Neural progenitor cell (in vitro differentiated cells): ENCODE data around the gene GALNT2. TPM values are rescaled to one million over a fixed set of nuclear protein-coding genes. Genes with fewer than 3 reads are reported as not detected.

Experiments
- DNase-seq: peaks from one replicate; pipeline ENCODE4 v3.0.0-alpha.2; 2016; ENCODE audit warnings: low spot score
- H2AFZ ChIP-seq: fragments of 200-600 bp; sonication (generic); replicated peaks from 2 replicates; pipeline ENCODE4 v1.6.1; 2016; ENCODE audit warnings: antibody characterized with exemption
- H3F3A ChIP-seq: fragments of 200-600 bp; sonication (generic); 2 replicates; pipeline ENCODE4 v1.6.1; 2016; ENCODE audit warnings: antibody characterized with exemption, low read depth
- H3K27ac ChIP-seq: fragments of 200-600 bp; sonication (generic); 2 replicates; pipeline ENCODE4 v1.5.1; 2016; ENCODE audit warnings: mild to moderate bottlenecking
- H3K27me3 ChIP-seq: fragments of 200-600 bp; sonication (generic); 2 replicates; pipeline ENCODE4 v1.6.1; 2016; ENCODE audit warnings: mild to moderate bottlenecking, moderate library complexity
- H3K36me3 ChIP-seq: fragments of 200-600 bp; sonication (generic); 2 replicates; pipeline ENCODE4 v1.5.1; 2016
- H3K4me1 ChIP-seq: fragments of 200-600 bp; sonication (generic); 2 replicates; pipeline ENCODE4 v1.6.1; 2016; ENCODE audit warnings: mixed run types
- H3K4me2 ChIP-seq: fragments of 200-600 bp; sonication (generic); 2 replicates; pipeline ENCODE4 v1.6.1; 2016
- H3K4me3 ChIP-seq: fragments of 200-600 bp; sonication (generic); 2 replicates; pipeline ENCODE4 v1.5.1; 2016
- H3K79me2 ChIP-seq: fragments of 200-600 bp; sonication (generic); 2 replicates; pipeline ENCODE4 v1.6.1; 2016; ENCODE audit warnings: low read depth
- H3K9ac ChIP-seq: fragments of 200-600 bp; sonication (generic); 2 replicates; pipeline ENCODE4 v1.6.1; 2016
- H3K9me3 ChIP-seq: fragments of 200-600 bp; sonication (generic); 2 replicates; pipeline ENCODE4 v1.5.1; 2016; ENCODE audit warnings: low read depth
- H4K20me1 ChIP-seq: fragments of 200-600 bp; sonication (generic); 2 replicates; pipeline ENCODE4 v1.6.1; 2016; ENCODE audit warnings: low read depth
- H3K27ac Mint-ChIP-seq: 3 replicates; pipeline ENCODE4 v1.8.0; 2021; ENCODE audit warnings: mixed read lengths
- H3K27me3 Mint-ChIP-seq: 2 replicates; pipeline ENCODE4 v1.8.0; 2022; ENCODE audit warnings: low read depth, mild to moderate bottlenecking, inconsistent platforms, moderate library complexity, mixed read lengths; ENCODE audit not compliant: insufficient read depth
- H3K36me3 Mint-ChIP-seq: 3 replicates; pipeline ENCODE4 v1.8.0; 2021; ENCODE audit warnings: mixed read lengths
- H3K4me1 Mint-ChIP-seq: 3 replicates; pipeline ENCODE4 v1.8.0; 2021; ENCODE audit warnings: mixed read lengths
- H3K4me3 Mint-ChIP-seq: 3 replicates; pipeline ENCODE4 v1.8.0; 2021; ENCODE audit warnings: mild to moderate bottlenecking, moderate library complexity, mixed read lengths
- H3K9me3 Mint-ChIP-seq: 3 replicates; pipeline ENCODE4 v1.8.0; 2020; ENCODE audit warnings: mixed read lengths
- CTCF ChIP-seq: fragments of 200-600 bp; sonication (generic); IDR thresholded peaks from 2 replicates; pipeline ENCODE4 v1.5.1; 2017; ENCODE audit warnings: antibody characterized with exemption, mild to moderate bottlenecking
- EZH2 ChIP-seq: fragments of 200-600 bp; sonication (generic); IDR thresholded peaks from 2 replicates; pipeline ENCODE4 v1.6.1; 2017; ENCODE audit warnings: antibody characterized with exemption, mild to moderate bottlenecking, moderate library complexity
- EZH2phosphoT487 ChIP-seq: fragments of 200-600 bp; sonication (generic); IDR thresholded peaks from 2 replicates; pipeline ENCODE4 v1.6.1; 2017; ENCODE audit warnings: antibody characterized with exemption
- total RNA-seq: library from RNA; depleted of rRNA; stranded (reverse); fragments of >200 nt; gene quantifications from 2 replicates; pipeline ENCODE4 v1.2.3, GENCODE V29; 2015; ENCODE audit warnings: low replicate concordance

Gene GALNT2
- total RNA-seq, 1 donor from 2014 or later, result 37.6 TPM

GRCh38 chr1:230179249-230179648, 112.2 kb downstream of the GALNT2 start:
- TF ChIP-seq EZH2 (no peak), CTCF (no peak), EZH2phosphoT487 (no peak)
- peaks cover 15% of the 10 kb centered on the region for H3K4me1 ChIP-seq
- Mint-ChIP-seq H3K27me3 (peaks cover 3% of the 10 kb centered on the region), H3K36me3 (peaks cover 26% of the 10 kb centered on the region), H3K4me3 (no peak overlapping the region), H3K27ac (no peak overlapping the region), H3K4me1 (peaks cover 31% of the 10 kb centered on the region), H3K9me3 (no peaks in the 10 kb centered on the region)
- H3K9ac ChIP-seq, result no peak overlapping the region
- no peaks in the 10 kb centered on the region for H4K20me1 ChIP-seq
- H3K79me2 ChIP-seq, result peaks cover 4% of the 10 kb centered on the region
- no peak overlapping the region for H3K4me2 ChIP-seq
- H3K27me3 ChIP-seq, result no peaks in the 10 kb centered on the region
- no peak overlapping the region for H3K27ac ChIP-seq
- DNase-seq, result no peak
- H3K9me3 ChIP-seq, result no peaks in the 10 kb centered on the region
- H3K4me3 ChIP-seq, result no peak overlapping the region
- no peaks in the 10 kb centered on the region for H3F3A ChIP-seq
- H2AFZ ChIP-seq, result no peak overlapping the region
- no peaks in the 10 kb centered on the region for H3K36me3 ChIP-seq

DNA sequence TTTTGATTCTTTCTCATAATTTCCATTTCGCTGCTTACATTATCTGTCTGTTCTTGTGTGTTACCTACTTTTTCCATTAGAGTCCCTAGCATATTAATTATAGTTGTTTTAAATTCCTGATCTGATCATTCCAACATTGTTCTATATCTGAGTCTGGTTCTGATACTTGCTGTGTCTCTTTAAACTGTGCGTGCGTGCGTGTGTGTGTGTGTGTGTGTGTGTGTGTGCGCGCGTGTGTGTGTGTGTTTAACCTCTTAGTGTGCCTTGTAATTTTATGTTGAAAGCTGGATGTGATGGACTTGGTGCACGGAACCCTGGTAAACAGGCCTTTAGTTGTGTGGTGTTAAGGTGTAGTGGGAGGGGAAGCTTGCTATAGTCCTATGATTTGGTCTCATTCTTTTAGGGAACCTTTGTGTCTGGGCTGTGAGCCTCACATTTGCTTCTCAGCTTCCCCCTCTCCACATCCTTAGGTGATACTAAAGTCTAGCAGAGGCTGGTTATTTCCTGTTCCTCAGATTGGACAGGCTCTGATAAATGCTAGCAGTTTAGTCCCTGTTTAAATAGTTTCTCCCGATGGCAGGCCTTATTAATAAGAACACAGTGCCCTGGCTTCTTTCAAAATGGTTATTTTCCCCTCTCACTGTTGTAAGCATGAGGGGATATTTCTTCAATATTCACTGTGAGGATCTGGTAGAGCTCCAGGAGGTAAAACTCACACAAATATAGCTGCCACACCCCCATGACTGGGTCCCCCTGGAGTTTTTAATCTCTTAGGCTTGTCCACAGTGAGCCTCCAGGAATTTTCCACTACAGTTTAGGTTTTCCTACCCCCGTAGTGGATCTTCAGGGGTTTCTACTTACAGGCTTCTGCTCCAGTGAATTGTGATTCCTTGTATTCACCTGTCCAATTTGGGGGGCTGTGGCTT, 118.3 kb downstream of the GALNT2 start:
- peaks cover 13% of the 10 kb centered on the region for H3K9me3 Mint-ChIP-seq
- Histone ChIP-seq H3K36me3 (no peaks in the 10 kb centered on the region), H2AFZ (no peak overlapping the region), H3K4me2 (no peak overlapping the region), H3K79me2 (no peaks in the 10 kb centered on the region), H3K4me3 (no peak overlapping the region), H3K9ac (no peak overlapping the region), H3K4me1 (peaks cover 4% of the 10 kb centered on the region), H4K20me1 (no peaks in the 10 kb centered on the region), H3K27me3 (no peaks in the 10 kb centered on the region), H3F3A (no peaks in the 10 kb centered on the region), H3K9me3 (no peaks in the 10 kb centered on the region), H3K27ac (no peak overlapping the region)
- peaks cover 3% of the 10 kb centered on the region for H3K27me3 Mint-ChIP-seq
- TF ChIP-seq EZH2phosphoT487 (no peak), EZH2 (no peak), CTCF (no peak)
- no peak overlapping the region for H3K4me3 Mint-ChIP-seq
- H3K36me3 Mint-ChIP-seq, result peaks cover 43% of the 10 kb centered on the region
- no peak for DNase-seq
- H3K27ac Mint-ChIP-seq, result no peak overlapping the region
- H3K4me1 Mint-ChIP-seq, result peaks cover 12% of the 10 kb centered on the region

DNA sequence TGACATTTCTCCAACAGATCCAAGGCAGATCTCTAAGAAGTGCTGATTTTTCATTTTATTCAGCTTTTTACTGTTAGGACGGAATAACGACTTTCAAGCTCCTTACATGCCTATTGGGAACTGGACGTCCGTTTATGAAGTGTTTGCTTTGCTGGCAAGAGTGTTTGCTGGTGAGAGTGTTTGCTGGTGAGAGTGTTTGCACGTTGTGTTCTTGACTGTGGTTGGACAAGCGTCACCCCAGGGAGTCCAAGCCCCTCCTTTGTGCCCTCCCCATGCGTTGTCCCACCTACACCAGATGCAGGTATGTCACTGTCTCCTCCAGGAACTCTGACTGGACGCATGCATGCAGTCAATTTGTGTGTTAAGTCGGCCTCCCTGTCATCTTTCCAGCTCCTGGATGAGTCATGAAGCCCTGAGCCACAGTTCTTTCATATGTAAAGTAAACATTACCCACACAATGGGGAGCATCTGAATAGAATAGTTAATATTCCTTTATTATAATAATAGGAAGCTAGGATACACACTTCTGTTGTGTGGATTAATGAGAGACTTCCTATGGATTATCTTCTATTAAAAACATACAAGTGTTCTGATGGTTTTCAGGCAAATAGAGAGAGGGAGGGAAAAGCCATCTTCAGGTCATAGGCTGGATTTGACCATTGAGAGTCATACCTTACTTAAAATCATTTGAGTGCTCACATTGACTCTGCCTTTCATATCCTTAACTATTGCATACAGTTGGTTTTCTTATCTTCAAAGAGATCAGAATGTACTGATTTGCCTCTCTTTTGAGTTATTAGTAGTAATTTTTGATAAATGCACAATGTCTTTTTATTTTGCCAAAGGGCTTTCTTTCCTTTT, 119.2 kb downstream of the GALNT2 start:
- no peaks in the 10 kb centered on the region for H3K79me2 ChIP-seq
- no peaks in the 10 kb centered on the region for H3K27me3 ChIP-seq
- TF ChIP-seq EZH2phosphoT487 (no peak), CTCF (no peak), EZH2 (no peak)
- H3K4me1 Mint-ChIP-seq, result peaks cover 12% of the 10 kb centered on the region
- H3K4me3 Mint-ChIP-seq, result peak overlapping the region; percentile 12
- no peak overlapping the region for H3K9ac ChIP-seq
- no peak for DNase-seq
- H3K36me3 ChIP-seq, result no peaks in the 10 kb centered on the region
- H3K27me3 Mint-ChIP-seq, result peaks cover 3% of the 10 kb centered on the region
- H3K9me3 ChIP-seq, result no peaks in the 10 kb centered on the region
- H2AFZ ChIP-seq, result no peak overlapping the region
- H3K4me2 ChIP-seq, result no peak overlapping the region
- H3K36me3 Mint-ChIP-seq, result peaks cover 38% of the 10 kb centered on the region
- H3K4me3 ChIP-seq, result no peak overlapping the region
- peak overlapping the region; percentile 76 for H3K27ac Mint-ChIP-seq
- no peak overlapping the region for H3K27ac ChIP-seq
- H3K4me1 ChIP-seq, result peaks cover 4% of the 10 kb centered on the region
- H4K20me1 ChIP-seq, result no peaks in the 10 kb centered on the region
- H3K9me3 Mint-ChIP-seq, result peaks cover 13% of the 10 kb centered on the region
- no peaks in the 10 kb centered on the region for H3F3A ChIP-seq
